HG03097 (cell line): ENCODE measurements around the gene CLSTN2.

Source experiments
- ATAC-seq: cut with Tn5 transposase; IDR thresholded peaks from one replicate; pipeline ENCODE4 v1.9.1; 2021; ENCODE audit not compliant: unreplicated experiment, low FRiP score

Gene CLSTN2

DNA sequence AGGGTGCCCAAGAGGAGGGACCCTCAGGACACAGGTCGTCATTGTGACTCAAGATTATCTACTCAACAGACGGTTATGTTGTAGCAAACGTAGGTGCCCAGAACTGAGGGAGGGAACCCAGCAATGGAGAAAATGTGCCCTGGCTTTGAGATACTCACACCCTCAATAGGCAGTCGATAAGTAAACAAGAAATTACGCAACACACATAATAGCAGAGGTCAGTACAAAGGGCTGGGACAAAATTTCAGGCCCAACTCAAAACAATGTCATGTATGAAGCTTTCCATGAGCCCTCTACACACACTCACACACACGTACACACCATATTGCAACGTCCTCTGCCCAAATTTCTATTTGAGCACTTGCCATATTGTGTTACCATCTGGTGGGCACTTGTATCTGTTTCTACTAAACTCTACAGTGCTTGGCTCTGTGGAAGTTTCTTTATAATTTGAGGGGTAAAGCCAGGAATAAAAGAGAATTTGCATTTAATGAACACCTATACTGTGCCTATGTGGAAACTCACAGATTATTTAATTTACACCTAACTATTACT, 628.3 kb downstream of the CLSTN2 start:
- no peak for ATAC-seq

DNA sequence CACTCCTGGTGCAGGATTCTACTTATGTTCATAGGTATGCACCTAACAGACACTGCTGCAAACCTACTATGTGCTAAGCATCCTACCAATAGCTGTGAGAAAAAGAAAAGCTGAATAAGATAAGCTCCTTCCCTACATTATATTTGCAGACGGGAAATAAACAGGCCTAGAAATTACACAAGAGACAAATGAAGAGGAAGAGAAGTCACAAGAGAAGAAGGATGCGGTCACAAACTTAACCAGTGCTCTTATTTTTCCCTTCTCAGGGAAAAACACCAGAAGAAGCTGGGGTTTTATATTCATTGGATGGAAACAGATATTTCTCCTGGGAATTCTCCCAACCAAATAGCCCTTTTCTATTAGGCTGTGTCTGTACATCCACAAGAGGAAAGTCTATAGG, 633.1 kb downstream of the CLSTN2 start:
- ATAC-seq = no peak

DNA sequence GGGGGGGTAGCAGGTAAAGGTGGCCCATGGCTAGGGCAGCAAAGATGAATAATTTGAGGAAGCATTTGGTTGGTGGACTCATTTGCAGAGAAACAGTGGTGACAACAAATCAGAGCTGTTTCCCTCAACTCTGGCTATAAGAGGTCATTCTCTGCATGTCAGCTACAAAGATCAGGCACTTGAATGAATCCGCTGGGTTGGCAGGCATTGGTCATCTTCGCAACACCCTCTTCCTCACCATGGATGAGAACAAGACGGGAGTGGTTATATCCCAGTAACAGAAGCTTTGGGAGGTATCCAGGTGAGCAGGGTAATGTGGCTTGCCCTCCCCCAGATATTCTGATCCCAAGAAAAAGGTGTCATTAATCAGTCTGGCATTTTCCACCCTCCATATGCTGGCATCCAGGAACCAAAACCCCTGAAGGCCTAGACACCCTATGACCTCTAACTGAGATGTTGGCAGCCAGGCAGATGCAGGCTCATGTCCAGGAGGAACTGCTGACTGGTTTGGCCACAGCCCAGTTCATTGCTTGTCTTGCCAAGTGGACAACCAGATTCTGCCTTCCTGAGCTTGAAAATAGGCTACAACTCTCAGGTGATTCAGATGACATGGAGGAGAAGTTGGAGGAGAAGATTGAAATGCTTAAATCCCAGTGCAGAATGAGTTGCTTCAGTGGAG, 634.0 kb downstream of the CLSTN2 start:
- ATAC-seq = no peak

DNA sequence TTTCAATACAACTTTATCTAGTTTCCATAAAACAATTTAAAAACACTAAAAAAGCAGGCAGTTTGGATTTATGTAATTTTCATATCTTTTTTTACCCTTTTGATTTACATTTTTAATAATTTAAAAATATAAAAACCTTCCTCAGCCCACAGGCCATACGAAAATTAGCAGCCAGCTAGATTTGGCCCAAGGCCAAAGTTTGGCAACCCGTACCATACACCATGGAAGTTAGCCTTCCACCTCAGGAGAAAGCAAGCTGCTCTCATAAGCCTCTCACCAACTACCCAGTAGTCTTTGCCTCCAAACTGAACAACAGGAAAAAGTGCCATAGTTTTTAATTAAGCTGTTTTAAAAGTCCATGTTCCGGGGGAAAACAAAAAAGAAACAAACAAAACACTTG, 635.6 kb downstream of the CLSTN2 start:
- no peak for ATAC-seq

DNA sequence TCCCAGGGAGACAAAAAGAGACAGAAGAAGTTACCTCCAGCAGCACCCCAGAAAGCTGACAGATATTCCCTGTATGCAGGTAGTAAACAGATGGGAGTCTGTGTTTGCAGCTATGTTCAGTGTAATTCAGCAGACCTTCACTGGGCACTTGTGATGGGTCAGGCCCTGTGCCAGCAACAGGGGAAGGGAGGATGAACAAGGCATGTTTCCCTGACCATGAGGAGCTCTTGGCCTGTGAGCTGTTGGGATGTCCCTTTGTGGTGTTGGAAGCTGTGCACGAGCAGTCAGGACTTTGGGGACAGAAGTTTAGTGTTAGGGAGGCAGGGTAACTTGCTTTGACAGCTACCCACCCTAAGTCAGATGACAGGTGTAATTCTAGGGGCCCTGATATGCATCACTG, 636.9 kb downstream of the CLSTN2 start:
- no peak for ATAC-seq

DNA sequence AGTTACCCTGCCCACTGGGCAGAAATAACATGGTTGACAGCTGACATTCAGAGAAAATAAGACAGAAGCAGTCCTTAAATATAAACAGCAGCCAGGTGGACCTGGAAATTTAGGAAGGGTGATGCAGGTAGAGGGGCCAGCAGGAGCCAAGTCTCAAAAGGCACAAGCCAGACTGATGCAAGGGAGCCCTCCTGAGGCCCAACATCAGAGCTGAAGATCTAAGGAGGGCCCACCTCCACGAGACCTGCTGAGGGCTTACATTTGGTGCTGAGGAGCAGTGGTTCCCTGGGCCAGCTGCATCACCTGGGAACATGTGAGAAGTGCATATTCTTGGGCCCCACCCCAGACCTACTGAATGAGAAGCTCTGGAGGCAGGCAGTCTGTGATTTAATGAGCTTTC, 637.3 kb downstream of the CLSTN2 start:
- ATAC-seq = no peak

DNA sequence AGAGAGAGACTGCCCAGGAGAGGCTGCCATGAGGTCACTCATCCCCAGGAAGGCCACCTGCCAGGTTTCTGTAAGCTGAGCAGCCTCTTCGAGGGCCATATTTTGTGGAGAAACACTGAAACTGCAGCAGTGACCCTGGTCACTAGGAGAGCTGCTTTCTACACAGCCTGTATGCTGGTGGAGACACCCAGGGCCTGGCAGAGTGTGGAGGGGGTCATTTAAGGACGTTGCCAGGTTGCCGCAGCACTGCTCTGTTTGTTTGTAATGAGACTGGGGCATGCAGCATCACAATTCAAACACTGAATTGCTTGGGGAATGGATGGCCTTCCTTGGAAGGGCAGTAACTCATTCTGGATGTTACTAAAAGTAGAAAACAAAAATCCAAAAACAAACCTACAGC, 638.0 kb downstream of the CLSTN2 start:
- no peak for ATAC-seq

DNA sequence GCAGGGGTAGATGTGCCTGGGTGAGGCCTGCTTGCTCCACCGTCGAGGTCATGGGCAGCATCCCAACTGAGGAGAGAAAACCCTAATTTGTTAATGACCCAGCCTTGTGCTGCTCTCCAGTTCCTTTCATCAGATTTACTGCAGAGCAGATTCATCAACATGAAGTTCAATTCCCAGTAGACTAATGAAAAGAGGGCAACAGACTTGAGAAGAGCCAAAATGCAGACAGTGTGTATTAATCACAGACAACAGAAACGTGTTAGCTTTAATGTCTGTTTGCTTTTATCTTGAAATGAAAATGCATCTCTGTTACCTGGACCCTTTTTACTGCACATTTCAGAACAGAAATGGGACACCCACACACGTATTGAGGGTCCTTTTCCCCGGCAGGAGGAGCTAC, 639.4 kb downstream of the CLSTN2 start:
- ATAC-seq = no peak

DNA sequence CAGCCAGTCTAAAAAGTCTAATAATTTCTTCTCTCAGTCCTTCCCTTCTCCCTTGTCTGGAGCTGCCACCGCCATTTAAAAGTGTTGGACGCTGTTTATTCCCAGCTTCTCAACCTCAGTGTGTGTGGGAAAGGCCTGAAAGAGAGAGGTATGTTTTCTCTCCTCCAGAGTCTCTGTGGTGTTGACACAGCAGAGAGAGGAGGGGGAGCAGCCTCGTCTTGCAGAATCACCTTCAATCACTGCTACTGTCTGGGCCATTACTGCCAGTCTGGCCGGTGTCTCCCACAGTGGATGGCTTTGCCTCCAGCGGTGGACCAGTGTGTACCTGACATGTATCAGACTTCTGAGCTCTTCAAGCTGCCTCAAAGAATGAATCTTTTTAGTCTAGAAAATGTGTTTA, 641.5 kb downstream of the CLSTN2 start:
- ATAC-seq = no peak

DNA sequence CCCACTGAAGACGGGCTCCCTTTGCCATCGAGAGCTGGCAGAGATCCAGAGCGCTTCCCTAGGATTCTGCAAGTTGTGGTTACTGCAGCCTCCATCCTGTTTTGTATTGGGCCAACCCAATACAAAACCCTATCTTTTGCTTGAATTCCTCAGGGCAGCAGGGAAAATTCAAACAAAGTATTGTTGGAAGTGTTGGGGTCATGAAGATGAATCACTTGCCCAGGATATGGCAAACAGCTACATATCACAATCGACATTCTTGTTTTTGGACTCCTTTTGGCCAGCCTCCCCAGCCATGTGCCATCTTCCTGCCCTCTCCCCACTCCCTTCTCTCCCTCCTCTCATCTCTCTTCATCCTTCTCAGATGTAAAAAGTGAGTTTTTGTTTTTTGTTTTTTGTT, 642.9 kb downstream of the CLSTN2 start:
- no peak for ATAC-seq

DNA sequence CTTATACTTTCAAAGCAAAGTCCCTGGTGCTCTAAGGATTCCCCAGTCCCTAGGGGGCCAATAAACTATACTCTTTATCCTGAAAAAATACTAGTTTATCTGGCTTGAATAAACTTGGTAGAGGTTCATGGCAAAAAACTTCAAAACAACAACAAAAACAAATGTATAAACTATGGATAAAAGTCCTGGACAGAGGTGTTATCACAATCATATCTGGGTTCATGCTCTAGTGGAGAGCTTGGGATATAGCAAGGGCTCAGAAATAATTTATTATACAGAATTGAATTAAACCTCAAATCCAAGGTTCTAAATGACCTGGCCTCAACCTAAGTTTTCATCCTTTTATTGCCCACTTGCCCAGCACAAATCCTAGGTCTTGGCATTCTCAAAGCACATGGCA, 644.3 kb downstream of the CLSTN2 start:
- no peak for ATAC-seq

DNA sequence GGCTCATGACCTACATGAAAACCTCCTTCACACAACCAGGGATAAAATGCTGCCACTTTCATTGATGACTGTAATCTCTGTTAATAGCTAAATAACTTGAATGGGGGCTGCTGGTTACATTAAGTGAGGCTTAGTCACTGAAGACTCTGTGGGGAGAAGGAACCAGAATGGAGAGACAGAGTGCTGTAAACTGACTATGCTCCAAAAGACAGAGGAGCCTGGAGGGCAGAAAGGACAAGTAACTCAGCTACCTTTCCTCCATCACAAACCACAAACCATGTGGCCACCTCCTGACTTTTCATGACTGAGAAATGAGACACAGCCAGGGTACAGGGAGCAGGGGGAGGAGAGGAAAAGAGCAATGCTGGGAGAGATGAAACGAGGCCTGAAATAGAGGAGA, 645.8 kb downstream of the CLSTN2 start:
- no peak for ATAC-seq

DNA sequence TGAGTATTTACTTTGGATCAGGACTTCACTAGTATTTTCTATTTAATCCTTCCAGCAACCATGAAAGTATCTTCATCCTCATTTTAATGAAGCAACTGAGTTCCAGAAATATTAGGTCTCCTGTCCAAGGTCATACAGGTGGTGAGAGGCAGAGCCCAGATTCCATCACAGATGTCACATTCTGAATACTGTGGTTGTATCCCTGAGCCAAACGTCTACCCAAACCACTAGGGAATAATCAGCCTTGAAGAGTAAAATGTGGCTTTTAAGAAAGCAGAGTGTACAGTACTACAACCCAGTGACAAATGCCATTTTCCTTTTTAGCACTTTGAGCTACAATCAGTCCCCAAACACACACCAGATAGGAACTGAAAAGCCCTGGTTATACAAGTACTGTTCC, 649.6 kb downstream of the CLSTN2 start:
- ATAC-seq = no peak

DNA sequence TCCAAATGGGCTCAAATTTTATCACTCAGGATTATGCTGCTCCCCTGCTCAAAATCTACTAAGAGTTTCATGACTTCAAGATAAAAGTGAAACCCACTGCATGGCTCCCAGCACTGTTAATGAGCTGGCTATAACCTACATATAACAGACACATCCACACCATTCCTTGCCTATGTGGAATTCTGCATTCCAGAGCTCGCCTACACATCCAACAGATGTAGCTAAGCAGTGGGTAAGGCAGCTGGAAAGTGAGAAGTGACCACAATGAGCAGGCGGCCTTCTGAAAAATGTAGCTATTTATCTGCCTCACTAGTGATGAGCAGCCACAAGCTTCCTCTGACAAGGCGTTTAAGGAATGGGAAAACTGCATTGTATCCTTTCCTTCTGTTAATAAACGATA, 650.8 kb downstream of the CLSTN2 start:
- ATAC-seq = no peak

DNA sequence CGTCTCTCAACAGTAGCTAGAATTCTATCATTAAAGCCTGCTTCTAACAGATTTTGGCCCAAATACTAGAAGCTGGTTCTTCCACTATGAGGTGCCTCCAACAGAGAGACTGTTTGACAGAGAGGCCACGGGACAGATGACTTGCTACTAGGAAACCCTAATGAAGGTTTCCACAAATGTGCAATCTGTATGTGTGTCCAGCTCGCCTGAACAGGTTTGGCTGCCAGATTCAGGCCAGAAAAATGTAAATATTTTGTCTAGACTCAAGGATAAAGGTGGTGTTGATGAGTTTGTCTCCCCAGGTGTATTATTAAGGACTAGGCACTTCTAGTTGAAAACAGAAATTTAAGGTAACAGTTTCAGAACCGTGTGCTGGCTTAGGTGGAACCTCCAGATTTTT, 651.3 kb downstream of the CLSTN2 start:
- ATAC-seq = no peak

DNA sequence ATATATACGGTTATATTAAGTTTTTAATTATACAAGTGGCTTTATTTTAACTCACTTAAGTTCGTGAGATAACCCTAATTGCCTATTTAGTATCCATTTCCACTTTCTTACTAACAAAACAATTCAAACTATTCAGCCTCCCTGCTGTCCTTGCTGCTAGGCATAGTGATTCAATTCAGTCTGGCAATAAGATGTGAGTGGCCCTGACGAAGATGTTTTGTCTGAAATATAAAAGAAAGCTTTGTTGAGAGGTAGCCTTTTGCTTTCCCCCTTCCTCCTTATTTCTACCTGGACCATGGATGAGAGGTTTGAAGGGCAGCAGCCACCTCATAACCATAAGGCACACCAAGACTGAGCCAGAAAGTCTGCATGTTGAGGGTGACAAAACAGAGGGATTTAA, 653.6 kb downstream of the CLSTN2 start:
- no peak for ATAC-seq

DNA sequence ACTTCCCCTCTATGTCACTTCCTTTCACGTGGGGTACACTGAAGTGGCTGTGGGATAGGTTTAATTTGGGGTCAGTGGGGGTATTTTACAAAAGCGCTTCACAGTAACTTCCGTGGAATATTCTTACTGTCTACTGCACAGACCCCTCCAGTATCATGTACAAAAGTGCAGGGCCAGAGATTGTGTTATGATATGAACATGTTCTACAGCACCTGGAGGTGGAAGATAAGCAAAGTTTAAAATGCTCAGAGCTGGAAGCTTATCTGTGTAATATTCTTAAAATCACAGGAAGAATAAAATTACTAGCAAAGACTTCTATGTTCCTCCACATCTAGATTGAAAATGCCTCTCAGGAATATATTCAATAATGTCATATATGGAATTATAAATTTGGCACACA, 658.8 kb downstream of the CLSTN2 start:
- ATAC-seq = no peak

DNA sequence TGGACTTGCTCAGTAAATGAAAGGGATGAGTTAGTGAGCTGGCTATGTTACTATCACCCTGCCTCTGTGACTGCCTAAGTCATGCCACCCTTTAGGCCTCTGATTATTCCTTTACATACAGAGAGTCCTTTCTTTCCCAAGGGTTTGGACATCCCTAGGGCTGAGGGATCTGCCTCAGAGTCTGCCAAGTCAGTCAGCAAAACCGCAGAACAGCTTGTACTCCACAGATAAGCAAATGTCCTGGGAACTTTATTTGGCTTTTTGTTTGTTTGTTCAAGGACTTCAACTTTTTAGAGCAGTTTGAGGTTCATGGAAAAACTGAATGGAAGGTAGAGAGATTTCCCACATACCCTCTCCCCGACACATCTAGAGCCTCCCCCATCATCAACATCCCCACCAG, 660.3 kb downstream of the CLSTN2 start:
- ATAC-seq = no peak

DNA sequence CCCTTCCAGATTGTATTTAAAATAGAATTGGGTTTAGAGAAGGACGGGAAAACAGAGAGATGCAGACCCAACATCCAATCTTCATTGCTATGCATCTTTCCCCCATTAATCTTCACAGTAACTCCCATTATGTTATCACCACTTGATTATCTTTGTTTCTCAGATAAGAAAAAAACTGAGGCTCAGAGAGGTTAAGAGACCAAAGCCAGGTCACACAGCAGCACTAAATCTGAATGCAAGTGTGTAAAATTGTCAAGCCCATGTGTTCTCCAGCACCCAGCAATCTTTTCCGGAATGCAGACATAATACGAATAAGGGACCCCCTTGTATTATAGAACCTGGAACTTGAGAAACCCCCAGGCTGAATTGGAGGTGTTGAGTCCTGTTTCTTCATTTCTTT, 662.4 kb downstream of the CLSTN2 start:
- ATAC-seq = no peak

DNA sequence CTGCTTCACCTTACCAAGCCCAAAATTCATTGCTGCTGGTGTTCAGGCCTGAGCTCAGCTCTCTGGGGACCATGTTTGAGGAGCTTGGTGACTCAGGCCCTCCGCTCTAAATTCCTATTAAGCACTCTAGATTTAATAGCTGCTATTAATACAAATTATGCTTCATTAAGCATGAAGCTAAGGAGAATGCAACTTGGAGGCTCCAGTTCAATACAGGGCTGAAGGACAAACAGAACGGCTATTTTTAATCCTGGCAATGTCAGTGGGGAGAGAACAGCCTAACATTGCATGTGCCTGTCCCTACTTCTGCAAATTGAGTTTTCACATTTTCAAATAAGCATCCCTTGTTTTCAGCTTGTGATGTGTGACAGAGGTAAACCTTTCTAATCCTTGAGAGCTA, 662.8 kb downstream of the CLSTN2 start:
- no peak for ATAC-seq

DNA sequence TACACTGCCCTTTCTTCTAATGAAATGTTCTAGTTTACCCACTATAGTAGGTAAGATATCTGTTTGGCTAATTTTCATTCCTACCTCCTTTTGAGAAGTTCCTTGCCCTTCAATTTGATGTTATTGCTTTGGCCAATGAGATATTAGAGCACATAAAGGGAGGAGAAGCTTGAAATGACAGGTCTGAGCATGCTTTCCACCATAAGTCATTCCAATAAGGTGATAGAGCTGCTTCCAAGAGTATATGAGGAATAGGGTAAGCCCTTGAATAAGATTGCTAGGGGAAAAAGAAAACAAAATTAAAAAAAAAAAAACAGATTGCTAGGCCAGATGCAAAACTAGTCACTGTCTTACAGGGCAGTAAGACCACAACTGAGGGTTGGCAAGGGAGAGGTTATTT, 664.0 kb downstream of the CLSTN2 start:
- ATAC-seq = no peak

DNA sequence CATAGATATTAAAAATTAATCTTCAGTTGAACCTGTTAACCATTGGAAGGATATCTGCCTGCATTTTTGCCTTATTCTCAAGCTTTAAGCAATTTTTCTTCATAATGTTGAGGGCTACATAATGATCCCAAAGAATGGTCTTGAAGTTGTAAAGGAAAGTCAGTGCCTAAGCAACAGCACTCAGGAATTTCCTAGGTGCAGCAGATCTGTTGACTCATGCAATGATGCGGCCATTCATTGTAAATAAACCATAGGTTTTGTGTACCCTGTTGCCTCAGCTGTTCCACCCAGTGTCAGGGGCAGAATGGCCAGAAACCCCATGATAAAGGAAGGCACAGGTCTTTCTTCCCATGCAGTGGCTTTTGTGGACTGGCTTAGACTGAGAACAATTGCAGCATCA, 664.5 kb downstream of the CLSTN2 start:
- no peak for ATAC-seq

DNA sequence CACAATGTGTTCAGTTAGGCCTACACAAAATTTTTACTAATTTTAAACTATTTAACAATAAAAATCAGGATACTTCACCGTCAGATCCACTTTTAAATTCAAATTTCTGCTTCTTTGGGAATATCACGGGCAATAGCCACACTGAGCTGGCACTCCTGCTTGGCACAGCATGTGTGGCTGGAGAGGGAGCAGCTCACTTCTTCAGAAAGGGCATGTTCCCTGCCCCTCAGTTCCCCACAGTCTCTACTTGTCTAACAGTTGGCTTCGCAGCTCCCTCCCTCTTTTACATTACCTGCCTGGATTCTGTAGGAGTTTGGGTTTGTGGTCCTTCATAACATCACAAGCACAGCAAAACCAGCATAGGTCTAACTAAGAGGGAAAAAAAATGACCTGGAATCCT, 666.9 kb downstream of the CLSTN2 start:
- no peak for ATAC-seq
